ENCODE data around the gene CFAP90.

Gene CFAP90

DNA sequence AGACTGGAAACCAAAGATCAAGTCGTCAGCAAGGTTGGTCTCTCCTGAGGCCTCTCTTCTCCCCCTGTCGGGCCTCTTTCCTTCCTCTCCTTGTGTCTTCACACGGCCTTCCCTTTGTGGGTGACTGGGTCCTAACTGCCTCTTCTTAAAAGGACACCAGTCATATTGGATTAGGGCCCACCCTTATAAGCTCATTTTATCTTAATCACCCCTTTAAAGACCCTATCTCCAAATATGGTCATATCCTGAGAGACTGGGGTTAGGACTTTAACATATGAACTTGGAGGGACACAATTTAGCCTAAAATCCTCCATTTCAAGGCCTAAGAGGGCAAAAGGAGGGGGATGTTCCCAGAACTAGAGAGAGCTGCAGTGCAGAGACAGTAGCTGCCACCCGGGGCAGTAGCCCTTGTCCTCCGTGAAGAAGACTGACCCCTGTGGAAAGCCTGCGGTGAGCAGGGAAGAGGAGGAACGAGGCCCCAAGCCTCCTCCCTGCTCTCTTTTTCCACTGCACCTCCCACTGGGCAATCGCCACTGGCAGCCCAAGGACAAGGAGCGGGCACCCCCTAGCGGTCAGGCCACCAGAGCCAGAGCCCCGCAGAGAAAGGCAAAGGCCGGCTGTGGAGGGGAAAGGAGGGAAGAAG, 34.9 kb downstream of the CFAP90 start:
- peak; percentile 86 for DNase-seq

DNA sequence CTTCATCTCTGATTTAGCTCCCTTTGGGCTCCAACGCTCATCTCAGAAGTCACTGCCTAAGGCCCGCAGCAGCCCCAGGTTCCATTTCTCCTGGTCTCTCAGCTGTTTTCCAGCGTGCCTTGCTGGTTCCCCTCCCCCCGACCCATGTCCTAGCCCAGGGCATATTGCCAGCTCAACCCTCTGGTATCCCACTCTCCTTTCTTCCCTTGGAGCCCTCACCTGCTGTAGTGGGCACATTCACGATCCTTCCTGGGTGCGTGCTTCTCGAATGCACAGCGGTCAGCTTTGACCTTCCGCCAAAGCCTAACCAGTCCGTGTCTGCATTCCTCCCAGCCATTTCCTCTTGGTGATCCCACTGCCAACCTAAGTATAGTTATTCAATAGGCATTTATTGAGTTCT, 36.1 kb downstream of the CFAP90 start:
- no peak for DNase-seq

DNA sequence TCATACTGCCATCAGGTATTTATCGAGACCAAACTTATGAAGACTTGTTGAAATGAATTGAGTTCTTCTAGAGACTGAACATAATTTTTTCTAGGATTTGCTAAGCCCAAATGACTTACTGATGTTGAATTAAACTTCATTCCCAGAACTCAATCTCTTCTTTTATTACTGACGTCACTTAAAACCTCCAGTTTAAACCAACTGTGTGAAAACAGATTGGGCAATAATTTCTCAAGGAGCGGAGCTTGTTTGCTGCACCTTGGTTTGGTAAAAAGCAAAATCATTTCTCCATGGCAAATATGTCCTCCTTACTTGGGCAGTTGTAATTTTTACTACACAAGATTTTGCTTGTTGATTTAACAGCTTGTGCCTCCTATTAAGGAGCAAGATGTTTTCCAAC, 37.4 kb downstream of the CFAP90 start:
- DNase-seq, result no peak

DNA sequence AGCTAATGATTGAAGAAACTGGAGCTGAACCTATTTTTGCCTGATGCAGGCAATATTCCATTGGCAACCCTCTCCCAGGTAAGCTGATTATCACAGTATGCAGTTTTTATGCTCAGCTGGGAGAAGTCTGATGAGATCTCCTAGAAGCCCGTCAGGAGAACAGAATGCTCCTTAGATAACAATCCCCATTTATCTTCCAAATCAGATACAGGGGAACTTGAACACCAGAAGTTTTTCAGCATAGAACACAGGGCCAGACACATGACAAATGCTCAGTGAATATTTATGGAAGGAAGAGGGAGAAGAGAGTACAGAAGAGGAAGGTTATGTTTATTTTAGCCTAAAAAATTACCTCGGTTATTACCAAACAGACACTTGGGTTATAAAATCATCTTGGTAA, 37.9 kb downstream of the CFAP90 start:
- no peak for DNase-seq

DNA sequence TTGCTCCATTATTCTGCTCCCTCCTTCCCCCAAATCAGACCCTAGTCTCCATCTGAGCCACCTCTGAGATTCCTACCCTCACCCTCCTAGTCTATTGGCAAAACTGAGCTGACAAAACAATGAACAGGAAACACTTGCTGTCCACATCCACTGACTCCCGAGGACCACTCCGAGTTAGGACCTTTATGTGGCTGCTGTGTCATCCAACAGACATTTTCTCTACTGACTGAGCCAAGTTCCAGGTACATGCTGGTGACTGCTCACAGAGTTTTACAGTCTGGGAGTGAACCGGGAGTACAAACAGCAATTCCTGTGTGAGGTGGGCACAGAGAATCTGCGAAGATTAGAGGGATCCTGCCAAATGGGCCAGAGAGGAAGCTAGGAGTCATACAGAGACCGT, 39.2 kb downstream of the CFAP90 start:
- no peak for DNase-seq

DNA sequence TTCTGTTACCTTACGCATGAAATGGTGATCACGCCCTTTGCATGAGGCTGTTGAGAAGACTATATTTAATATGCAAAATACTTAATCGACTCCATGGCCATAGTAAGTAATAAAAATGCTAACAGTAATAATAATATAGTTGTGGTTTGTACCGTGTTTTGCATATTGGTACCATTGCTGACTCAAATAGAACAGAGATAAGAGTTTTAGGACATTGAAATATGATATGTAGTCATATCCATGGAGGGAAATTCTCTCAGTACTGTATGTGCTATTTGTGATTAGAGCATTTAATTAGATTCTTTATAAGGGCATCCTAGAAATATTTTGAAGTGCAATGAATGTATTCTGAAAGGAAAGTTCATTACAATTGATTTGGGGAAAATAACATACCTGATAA, 41.9 kb downstream of the CFAP90 start:
- no peak for DNase-seq

DNA sequence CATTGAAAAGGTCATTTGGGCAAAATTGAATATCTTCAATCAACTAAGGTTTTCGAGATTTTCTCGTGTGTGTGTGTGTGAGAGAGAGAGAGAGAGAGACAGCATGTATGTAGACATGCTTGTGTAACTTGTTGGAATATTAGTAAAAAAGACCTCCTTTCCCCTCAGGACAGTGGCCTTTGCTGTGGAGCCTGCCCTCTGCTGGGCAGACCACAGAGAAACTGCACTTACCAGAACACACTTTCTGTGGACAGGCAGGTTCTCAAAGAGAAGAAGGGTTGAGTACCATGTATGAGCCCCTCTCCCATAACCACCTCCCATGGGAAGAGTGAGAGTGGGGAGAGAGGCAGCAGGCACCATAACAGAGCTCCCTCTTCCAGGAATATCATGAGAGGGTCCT, 45.6 kb downstream of the CFAP90 start:
- no peak for DNase-seq

DNA sequence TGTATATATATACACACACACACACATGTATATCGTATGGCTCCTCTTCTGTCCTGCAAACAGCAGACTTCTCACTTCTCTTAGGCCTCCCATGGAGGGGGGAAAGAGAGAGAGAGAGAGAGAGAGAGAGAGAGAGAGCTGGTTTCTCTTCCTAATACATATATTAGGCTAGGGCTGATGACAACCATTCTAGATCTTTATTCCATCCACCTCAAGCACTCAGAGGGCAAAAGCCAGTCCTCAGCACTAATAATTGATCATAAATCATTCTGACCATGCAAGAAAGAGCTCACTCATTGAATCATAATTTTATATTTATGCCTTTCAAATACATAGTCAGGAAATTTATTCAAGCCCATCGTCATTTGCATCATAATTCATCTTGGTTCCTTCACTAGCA, 47.0 kb downstream of the CFAP90 start:
- DNase-seq, result no peak

DNA sequence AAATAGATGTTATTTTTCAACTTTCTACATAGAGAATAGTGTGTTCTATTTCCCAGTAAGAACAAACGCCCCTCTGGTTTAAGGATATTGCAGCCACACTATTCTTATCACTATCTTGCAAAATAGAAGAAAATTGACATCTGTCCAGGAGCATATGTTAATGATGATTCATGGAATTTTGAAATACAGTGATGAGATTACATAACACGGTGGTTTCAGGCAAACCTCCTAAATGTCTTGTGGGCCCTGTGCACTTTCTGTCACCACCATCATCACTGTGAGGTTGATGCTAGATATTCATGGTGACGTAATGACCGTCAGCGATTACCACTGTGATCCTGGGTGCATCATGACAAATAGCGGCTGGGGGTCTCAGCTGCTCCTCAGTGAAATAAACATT, 48.1 kb downstream of the CFAP90 start:
- DNase-seq, result no peak

DNA sequence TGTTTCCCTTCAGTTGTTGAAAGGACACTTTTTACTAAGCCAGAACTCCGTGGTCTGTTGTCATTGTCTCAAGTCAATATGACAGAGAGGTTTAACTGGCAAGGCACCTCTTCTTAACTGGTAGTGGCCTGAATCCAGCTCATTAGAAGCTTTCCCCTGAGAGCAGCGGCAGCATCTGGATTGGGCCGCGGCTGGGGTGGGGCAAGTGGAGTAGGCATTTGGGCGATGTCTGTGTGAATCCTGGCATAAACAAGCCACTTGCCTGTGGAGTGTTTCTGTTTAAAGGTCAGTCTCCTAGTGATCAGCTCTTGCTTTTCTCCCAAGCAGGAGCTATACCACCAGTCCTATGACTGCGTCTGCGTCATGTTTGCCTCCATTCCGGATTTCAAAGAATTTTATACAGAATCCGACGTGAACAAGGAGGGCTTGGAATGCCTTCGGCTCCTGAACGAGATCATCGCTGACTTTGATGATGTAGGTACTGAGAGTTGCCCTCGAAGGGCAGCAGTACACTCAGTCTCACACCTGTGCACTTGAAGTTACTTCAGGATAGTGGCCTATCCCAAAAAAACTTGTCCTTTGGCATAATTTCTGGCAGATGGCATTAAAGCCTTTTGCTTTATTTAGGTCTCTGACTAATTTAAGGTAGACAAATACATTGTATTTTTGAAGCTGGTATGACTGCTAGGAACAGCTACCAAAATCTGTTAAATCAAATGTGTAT, 48.9 kb downstream of the CFAP90 start:
- DNase-seq, result no peak

DNA sequence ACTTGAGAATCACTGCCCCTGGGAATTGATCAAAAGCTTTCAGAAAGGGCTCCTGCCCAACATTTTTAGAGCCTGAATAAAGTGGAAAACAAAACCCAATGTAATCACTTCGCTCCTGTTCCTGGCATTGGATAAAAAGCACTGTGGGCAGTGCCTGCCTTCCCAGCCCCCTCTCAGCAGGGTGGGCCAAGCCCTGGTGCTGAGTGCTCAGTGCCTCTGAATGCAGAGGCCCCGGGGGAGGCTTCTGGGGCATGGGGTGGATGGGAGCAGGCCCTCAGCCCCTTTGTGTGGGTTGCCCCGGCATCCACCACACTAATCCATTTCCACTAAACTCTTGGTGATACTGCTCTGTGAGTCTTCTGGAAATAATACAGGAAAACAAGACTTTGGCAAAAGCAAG, 55.6 kb downstream of the CFAP90 start:
- no peak for DNase-seq

DNA sequence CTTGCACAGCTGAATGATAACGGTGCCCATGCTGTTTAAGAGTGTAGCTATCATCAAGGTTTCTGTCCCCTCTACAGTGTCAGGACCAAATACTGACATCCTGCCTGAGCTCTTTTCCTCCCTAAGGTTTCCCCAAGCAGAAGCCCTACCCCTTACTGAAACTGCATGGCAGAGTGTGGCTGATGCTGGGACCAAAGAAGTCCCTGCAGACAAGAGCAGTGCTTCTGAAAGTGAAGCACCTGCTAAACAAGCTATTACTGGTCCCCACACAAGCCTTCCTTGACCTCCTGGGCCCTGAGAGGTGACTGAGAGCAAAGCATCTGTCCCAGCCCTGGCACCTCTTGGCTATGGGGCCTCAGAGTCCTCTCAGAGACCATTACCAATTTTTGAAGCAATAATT, 56.1 kb downstream of the CFAP90 start:
- DNase-seq, result no peak

DNA sequence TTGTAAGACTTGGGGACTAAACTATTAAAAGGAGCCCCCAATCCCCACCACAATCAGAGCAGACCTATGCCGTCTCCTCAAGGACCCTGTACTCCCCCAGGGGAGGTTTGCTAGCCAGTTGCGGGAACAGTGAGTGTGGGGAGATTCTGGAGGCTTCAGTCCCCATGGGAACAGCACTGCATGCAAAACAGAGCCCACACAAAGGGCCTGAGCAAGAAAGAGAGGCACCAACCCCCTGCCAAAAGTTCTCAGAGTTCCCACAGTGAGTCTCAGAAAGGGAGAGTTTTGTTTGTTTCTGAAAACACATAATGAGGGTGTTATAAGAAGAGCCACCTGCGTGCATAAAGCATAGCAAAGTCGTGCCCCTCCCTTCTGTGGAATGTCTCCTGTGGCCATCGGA, 56.6 kb downstream of the CFAP90 start:
- DNase-seq, result no peak

DNA sequence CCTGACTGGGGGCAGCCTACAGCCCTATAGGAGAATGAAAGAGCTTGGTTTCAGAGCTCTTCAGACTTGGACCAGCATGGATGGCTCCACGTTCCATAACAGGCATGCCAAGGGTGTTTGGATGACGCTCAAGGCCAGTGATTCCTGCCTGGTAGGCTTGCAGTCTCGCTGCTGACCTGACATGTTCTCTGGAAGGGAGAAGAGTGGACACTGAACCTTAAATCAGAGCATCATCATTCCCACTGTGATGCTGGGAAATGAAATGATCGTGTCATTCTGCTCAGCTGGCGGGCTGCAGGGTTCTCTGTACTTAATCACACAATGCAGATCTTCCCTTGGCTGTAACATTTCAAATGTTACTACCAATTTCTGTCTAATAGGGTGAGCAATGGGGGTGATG, 57.0 kb downstream of the CFAP90 start:
- DNase-seq, result no peak

DNA sequence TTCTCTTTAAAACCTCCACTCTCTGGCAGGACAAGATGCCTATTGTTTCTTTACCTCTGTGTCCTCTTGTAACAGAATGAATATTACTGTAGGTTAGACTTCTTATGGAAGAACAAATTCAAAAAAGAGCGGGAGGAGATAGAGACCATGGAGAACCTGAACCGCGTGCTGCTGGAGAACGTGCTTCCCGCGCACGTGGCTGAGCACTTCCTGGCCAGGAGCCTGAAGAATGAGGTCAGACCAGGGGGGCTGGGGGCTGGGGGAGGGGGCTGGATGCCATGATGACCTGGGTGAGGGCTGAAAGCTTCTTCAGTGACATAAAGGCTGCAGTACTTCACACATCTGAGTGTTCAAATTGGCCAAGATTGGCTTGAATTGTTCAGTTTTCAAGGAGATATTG, 61.4 kb downstream of the CFAP90 start:
- no peak for DNase-seq

DNA sequence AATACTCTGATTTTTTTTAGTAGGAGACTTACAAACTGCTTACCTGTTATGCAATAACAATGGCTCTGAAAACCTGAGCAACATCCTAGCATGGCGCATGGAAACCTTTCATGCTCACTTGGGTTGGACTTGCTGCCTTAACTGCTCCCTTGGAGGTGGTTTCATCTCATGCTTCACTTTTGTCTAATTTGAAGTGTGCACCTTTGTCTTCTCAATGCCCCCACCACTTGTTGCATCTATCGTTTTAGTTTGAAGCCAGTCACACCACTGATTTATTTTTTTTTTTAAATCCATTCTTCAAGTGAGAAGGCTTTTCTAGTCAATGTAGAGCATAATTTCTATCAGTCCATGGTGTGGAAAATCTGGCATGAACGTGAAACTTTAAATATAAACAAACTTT, 63.2 kb downstream of the CFAP90 start:
- DNase-seq, result no peak

DNA sequence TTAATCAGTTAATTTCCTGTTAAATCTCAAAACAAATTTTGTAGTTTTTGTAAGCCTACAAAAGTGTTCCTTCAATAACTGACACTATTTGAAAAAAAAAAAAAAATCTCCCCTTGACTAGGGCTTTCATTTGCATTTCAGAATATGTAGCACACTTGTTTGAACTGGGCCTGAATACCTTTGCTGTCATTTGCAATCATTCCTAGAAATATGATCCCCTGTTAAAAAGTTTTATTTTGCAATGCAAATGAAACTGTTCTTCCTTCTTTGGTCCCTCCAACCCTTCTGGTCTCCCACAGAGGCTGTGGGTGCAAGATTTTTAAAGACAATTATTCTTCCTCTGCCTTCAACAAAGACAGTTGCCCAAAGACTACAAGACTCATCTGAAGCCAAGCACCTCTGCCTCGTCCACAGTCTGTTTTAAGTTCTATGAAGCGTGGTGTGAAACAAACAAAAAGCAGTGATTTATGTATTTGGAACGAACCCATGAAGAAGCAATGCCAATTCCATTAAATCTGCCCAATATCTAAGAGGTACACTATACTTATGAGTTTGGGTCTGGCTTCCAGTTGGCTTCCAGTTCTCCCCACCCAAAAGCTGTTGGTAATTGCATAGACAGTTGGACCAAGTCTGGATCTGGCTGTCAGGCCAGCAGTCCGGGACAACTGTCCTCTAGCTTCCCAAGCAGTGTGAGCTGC, 66.1 kb downstream of the CFAP90 start:
- DNase-seq, result no peak

DNA sequence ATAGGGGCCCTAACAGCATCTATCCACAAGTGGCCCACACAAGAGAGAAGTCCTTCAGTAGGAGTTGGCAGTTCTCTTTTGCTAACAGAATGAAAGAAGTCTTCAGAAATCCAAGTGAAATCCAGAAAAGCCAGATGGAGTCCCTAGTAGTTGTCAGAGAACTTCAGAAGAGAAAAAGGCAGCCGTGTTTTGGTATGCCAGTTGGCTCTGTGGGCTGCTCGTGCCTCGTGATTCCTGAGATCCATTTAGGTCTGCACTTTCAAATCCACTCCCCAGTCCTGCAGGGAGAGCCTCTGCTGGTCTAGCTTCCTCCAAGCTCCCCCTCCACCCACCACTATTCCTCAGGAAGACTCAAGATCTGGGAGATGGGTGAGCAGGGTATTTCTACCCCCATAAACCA, 69.0 kb downstream of the CFAP90 start:
- no peak for DNase-seq

Measured in stimulated activated CD8-positive, alpha-beta memory T cell treated with anti-CD3 and anti-CD28 coated beads, Interleukin-4, amount 100 ng/mL, for 48 hours (primary cell).